Testis (tissue), 3 donors: ENCODE results near the gene RSPH9. TPM values are rescaled to one million over a fixed set of nuclear protein-coding genes. Genes with fewer than 3 reads are reported as not detected.

ENCODE experiments used
- DNase-seq: peaks from one replicate; pipeline ENCODE4 v3.0.0-alpha.2; 2019
- H3K27ac ChIP-seq, 2 donors: fragments of 200-600 bp; sonication (generic); one replicate each; pipeline ENCODE4 v1.5.1; 2019
- H3K27me3 ChIP-seq: fragments of 200-600 bp; sonication (generic); one replicate; pipeline ENCODE4 v1.5.1; 2019
- H3K36me3 ChIP-seq: fragments of 200-600 bp; sonication (generic); one replicate; pipeline ENCODE4 v1.5.1; 2017; ENCODE audit warnings: low read depth; ENCODE audit errors: missing control alignments
- H3K4me1 ChIP-seq: fragments of 200-600 bp; sonication (generic); one replicate; pipeline ENCODE4 v1.5.1; 2019
- H3K4me3 ChIP-seq, 2 donors: fragments of 200-600 bp; sonication (generic); one replicate each; pipeline ENCODE4 v1.5.1; 2017 to 2019
- H3K9me3 ChIP-seq: fragments of 200-600 bp; sonication (generic); one replicate; pipeline ENCODE4 v1.5.1; 2017
- CTCF ChIP-seq, 3 experiments: fragments of 450-650 bp in 2 of 3; fragments of 200-600 bp in 1 of 3; sonication (generic) in 1 of 3; IDR thresholded peaks; one replicate each; pipeline ENCODE4 v1.5.1; 2016 to 2019; ENCODE audit warnings: antibody characterized with exemption in 3 of 3, mild to moderate bottlenecking in 2 of 3, moderate library complexity in 1 of 3
- POLR2A ChIP-seq: fragments of 450-650 bp; IDR thresholded peaks from one replicate; pipeline ENCODE4 v1.6.1; 2017; ENCODE audit warnings: antibody characterized with exemption, mild to moderate bottlenecking, moderate library complexity
- WGBS, 2 donors: methylation state at CpG; one replicate each; pipeline ENCODE4 v1.1.5; 2018; 5-methylcytosine and 5-hydroxymethylcytosine counted together
- intact Hi-C: fragments of 100-400 bp; cut with DNase I; formaldehyde crosslinking; loops from one replicate; pipeline ENCODE4 v1.15.1; 2023; ENCODE audit warnings: low total_unique reads
- polyA plus RNA-seq: library from polyadenylated mRNA; stranded (reverse); fragments of 350-450 nt; fragmentation: Illumina TruSeq; extraction: RNeasy Lipid Tissue Mini Kit (QIAGEN cat#74804); gene quantifications from one replicate; pipeline ENCODE4 v1.2.3, GENCODE V29; 2014; ENCODE audit warnings: low read depth, low replicate concordance; ENCODE audit not compliant: insufficient read depth
- total RNA-seq, 2 donors: library from RNA; depleted of rRNA; stranded (reverse); fragments of >200 nt; gene quantifications; one replicate each; pipeline ENCODE4 v1.2.3, GENCODE V29; 2016

The RSPH9 gene
- total and polyA plus RNA-seq, 3 donors from 2014 or later: 6.1 to 22.8 (median 8.3) TPM

- H3K27ac ChIP-seq: no peak overlapping the region
- DNase-seq: no peak
- no peaks in the 10 kb centered on the region for H3K36me3 ChIP-seq
- no peaks in the 10 kb centered on the region for H3K27me3 ChIP-seq
- TF ChIP-seq CTCF (IDR thresholded peaks at IDR 0.05) (no peak), POLR2A (no peak)
- no peaks in the 10 kb centered on the region for H3K4me1 ChIP-seq
- no peaks in the 10 kb centered on the region for H3K9me3 ChIP-seq
- WGBS, 2 donors: 60 to 70% methylated on average over 7 of the region's 7 CpGs
- intact Hi-C loops: no loop called here
- no peak overlapping the region for H3K4me3 ChIP-seq
These were observed 64.9 kb downstream of the RSPH9 start for GRCh38 chr6:43709654-43710303.

GRCh38 chr6:43710576-43710975 is 65.7 kb downstream of the RSPH9 start:
- H3K4me1 ChIP-seq: no peaks in the 10 kb centered on the region
- no peaks in the 10 kb centered on the region for H3K27me3 ChIP-seq
- H3K4me3 ChIP-seq: no peak overlapping the region
- intact Hi-C loops: no loop called here
- H3K27ac ChIP-seq: no peak overlapping the region
- no peaks in the 10 kb centered on the region for H3K36me3 ChIP-seq
- 84 to 91% methylated on average over 4 of the region's 4 CpGs for WGBS, 2 donors
- no peak for TF ChIP-seq CTCF (IDR thresholded peaks at IDR 0.05)
- no peak for TF ChIP-seq POLR2A
- H3K9me3 ChIP-seq: no peaks in the 10 kb centered on the region
- DNase-seq: no peak

GRCh38 chr6:43712579-43712978 is 67.7 kb downstream of the RSPH9 start:
- H3K27ac ChIP-seq: no peak overlapping the region

GRCh38 chr6:43713643-43714310 is 68.9 kb downstream of the RSPH9 start:
- H3K4me1 ChIP-seq: no peaks in the 10 kb centered on the region
- TF ChIP-seq POLR2A: no peak
- H3K27me3 ChIP-seq: no peaks in the 10 kb centered on the region
- H3K4me3 ChIP-seq: no peak overlapping the region
- no peak overlapping the region for H3K27ac ChIP-seq
- WGBS, 2 donors: 92 to 96% methylated on average over 13 of the region's 13 CpGs
- H3K9me3 ChIP-seq: no peaks in the 10 kb centered on the region
- H3K36me3 ChIP-seq: no peaks in the 10 kb centered on the region
- no peak for DNase-seq
- intact Hi-C loops: no loop called here

More at GRCh38 chr6:43712579-43712978, 67.7 kb downstream of the RSPH9 start:
- Histone ChIP-seq H3K9me3 (no peaks in the 10 kb centered on the region), H3K27me3 (no peaks in the 10 kb centered on the region), H3K36me3 (no peaks in the 10 kb centered on the region), H3K4me3 (no peak overlapping the region), H3K4me1 (no peaks in the 10 kb centered on the region)
- TF ChIP-seq CTCF (IDR thresholded peaks at IDR 0.05) (no peak), POLR2A (no peak)
- 82% methylated on average over 6 of the region's 6 CpGs for WGBS, 2 donors
- no peak for DNase-seq
- intact Hi-C loops: no loop called here

GRCh38 chr6:43714311-43715055 is 69.6 kb downstream of the RSPH9 start:
- no peaks in the 10 kb centered on the region for H3K9me3 ChIP-seq
- H3K27ac ChIP-seq: no peak overlapping the region
- H3K27me3 ChIP-seq: no peaks in the 10 kb centered on the region
- no peak overlapping the region for H3K4me3 ChIP-seq
- TF ChIP-seq CTCF (IDR thresholded peaks at IDR 0.05) (no peak), POLR2A (no peak)
- intact Hi-C loops: no loop called here
- no peak for DNase-seq
- 61 to 77% methylated on average over 4 to 9 of the region's 9 CpGs for WGBS, 2 donors
- no peaks in the 10 kb centered on the region for H3K36me3 ChIP-seq
- no peaks in the 10 kb centered on the region for H3K4me1 ChIP-seq
